ENCODE results near the gene CNTN3. TPM values are rescaled to one million over a fixed set of nuclear protein-coding genes. Genes with fewer than 3 reads are reported as not detected.

Gene CNTN3
- total and polyA plus RNA-seq, 2 of the 13 experiments (the other 11 are each of a cell fraction or from before 2014, with no cell fraction given): not detected

DNA sequence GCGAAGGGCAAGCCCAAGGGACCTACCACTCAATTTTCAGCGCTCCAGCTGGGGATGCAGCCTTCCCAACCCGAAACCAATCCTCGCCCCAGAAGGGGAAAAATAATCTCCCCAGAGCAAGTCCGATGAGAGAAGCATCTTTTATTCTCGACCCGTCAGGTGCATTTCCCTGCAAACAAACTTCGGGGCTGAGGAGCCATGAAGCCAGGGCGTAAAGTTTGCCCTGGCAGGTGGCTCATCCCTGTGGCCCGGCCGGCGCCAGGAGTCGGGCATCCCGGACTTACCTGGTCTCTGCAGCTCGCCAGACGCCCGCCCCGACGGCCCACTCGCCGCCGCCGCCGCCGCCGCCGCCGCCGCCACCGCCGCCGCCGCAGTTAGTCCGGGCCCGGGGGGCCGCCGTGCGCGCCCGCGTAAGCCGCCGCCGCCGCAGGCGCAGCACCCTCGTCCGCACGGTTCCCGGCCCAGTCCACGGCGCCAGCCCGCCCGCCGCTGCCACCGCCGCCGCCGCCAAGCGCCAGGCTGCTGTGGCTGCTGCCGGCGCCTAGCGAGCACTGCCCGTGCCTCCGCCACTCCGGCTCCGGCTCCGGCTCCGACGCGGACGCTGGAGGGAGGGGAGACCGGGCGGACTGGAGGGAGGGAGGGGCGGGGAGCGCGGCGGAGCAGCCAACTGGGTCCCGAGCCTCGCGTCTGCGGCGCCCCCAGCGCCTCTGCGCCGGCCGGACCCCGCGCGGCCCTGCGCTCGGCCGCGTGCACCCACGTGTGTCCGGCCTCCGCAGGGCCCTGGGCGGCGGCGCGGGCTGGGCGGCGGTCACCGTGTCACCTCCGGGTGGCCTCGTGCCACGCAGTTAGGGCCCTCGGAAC is at the start of gene CNTN3 (continued):
- TF ChIP-seq ZFX (CRISPR knock-in tag; IDR thresholded peaks at IDR 0.05; ENCODE audit: low read depth) (no peak), ZNF33B (CRISPR knock-in tag; IDR thresholded peaks at IDR 0.05) (no peak), SIN3B (IDR thresholded peaks at IDR 0.05; ENCODE audit: low read length) (no peak), ZNF501 (CRISPR knock-in tag; IDR thresholded peaks at IDR 0.05) (no peak), MYC (CRISPR knock-in tag; IDR thresholded peaks at IDR 0.05; ENCODE audit: borderline replicate concordance) (no peak)

DNA sequence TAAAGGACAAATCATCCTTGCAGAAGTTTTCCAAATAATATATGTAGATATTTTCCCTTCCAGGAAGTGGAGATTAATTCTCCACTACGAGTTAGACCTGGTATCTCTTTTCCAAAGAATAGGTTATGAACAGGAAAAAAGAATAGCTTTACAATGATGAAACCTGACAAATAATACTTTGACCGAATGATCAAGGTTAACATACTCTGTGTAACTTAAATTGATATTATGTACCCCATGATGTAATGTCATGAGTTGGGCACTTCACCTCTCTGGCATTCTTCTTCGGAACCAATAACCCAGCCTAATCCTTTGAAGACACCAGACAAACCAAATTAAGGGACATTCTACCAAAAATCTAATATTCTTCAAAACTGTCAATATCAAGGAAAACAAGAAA is 48.7 kb upstream of the CNTN3 start:
- H3K36me3 ChIP-seq (replicated peaks in 1 of 2; ENCODE audit: control insufficient read depth in 1 of 2, insufficient read depth in 2 of 2, low read length in 2 of 2): no peaks in the 10 kb centered on the region
- CTCF ChIA-PET (ENCODE audit: low intra/inter-chr PET ratio, low total read pairs): no interaction called here
- no peaks in the 10 kb centered on the region for H3K79me2 ChIP-seq (ENCODE audit: insufficient read depth, low read length)
- FAIRE-seq (no peak), DNase-seq (ENCODE audit: low spot score) (no peak), ATAC-seq (no peak)
- BruUV-seq (replicated peaks): no TSS peak
- H3K9ac ChIP-seq (ENCODE audit: insufficient read depth, low read depth, low read length): no peak overlapping the region
- H3K4me1 ChIP-seq (ENCODE audit: insufficient read depth, low read length): no peaks in the 10 kb centered on the region
- H3K4me2 ChIP-seq (ENCODE audit: low read depth, low read length): no peak overlapping the region
- H2AFZ ChIP-seq (ENCODE audit: low read length): no peak overlapping the region
- TF ChIP-seq ZNF879 (CRISPR knock-in tag; IDR thresholded peaks at IDR 0.05) (no peak), FOXK2 (IDR thresholded peaks at IDR 0.05) (no peak), HOMEZ (CRISPR knock-in tag; IDR thresholded peaks at IDR 0.05; ENCODE audit: low read depth) (no peak), ZNF598 (CRISPR knock-in tag; IDR thresholded peaks at IDR 0.05; ENCODE audit: borderline replicate concordance) (no peak), ZNF296 (CRISPR knock-in tag; conservative IDR thresholded peaks at IDR 0.05) (no peak), PLRG1 (conservative IDR thresholded peaks at IDR 0.05) (no peak), SYNCRIP (IDR thresholded peaks at IDR 0.05; ENCODE audit: insufficient read depth, low read depth, low read length) (no peak), ZNF263 (CRISPR knock-in tag; IDR thresholded peaks at IDR 0.05) (no peak), ZNF274 (CRISPR knock-in tag; IDR thresholded peaks at IDR 0.05) (no peak), U2AF1 (optimal IDR thresholded peaks at IDR 0.05; ENCODE audit: low read depth, low read length) (no peak), ZNF713 (CRISPR knock-in tag; IDR thresholded peaks at IDR 0.05) (no peak), DMAP1 (CRISPR knock-in tag; IDR thresholded peaks at IDR 0.05) (no peak), ZFP82 (CRISPR knock-in tag; IDR thresholded peaks at IDR 0.05; ENCODE audit: borderline replicate concordance) (no peak), TBX2 (CRISPR knock-in tag; IDR thresholded peaks at IDR 0.05; ENCODE audit: borderline replicate concordance) (no peak), MYPOP (CRISPR knock-in tag; IDR thresholded peaks at IDR 0.05) (no peak), SMYD3 (CRISPR knock-in tag; IDR thresholded peaks at IDR 0.05) (no peak)
- POLR2A ChIA-PET: no interaction called here
- no peaks in the 10 kb centered on the region for H3K27me3 ChIP-seq (ENCODE audit: control insufficient read depth in 1 of 2, insufficient read depth in 2 of 2, low read length in 2 of 2)
- 0% methylated on average over 3 of the region's 3 CpGs for WGBS (ENCODE audit: low lambda C conversion rate)
- peaks cover 7% of the 10 kb centered on the region for H3K9me3 ChIP-seq (ENCODE audit: low read length)
- no peak overlapping the region for H3K4me3 ChIP-seq (replicated peaks in 1 of 3; ENCODE audit: insufficient read depth in 1 of 3, low read depth in 2 of 3, low read length in 3 of 3)
- intact Hi-C loops (cut with micrococcal nuclease; ENCODE audit: unreplicated experiment): no loop called here
- in situ Hi-C loops (cut with HindIII; ENCODE audit: extremely low pct_ligation_motif_present, low pct_unique_long_range_greater_than_20kb): no loop called here
- H3K27ac ChIP-seq (ENCODE audit: extremely low read length, insufficient read depth, low read length): no peak overlapping the region
- no peaks in the 10 kb centered on the region for H4K20me1 ChIP-seq (ENCODE audit: insufficient read depth, low read length)

All from HepG2 (cell line).